GM12801 (cell line): ENCODE results near the gene G2E3.

Source experiments
- TF ChIP-seq, protein P1 (sequence below): IDR thresholded peaks from one replicate; pipeline ENCODE4 v1.5.1; 2011; ENCODE audit warnings: control low read depth; ENCODE audit not compliant: insufficient read length; ENCODE audit errors: extremely low read depth

Gene G2E3

GRCh38 chr14:30610787-30611343, 51.9 kb downstream of the G2E3 start:
- TF ChIP-seq, protein P1, sequence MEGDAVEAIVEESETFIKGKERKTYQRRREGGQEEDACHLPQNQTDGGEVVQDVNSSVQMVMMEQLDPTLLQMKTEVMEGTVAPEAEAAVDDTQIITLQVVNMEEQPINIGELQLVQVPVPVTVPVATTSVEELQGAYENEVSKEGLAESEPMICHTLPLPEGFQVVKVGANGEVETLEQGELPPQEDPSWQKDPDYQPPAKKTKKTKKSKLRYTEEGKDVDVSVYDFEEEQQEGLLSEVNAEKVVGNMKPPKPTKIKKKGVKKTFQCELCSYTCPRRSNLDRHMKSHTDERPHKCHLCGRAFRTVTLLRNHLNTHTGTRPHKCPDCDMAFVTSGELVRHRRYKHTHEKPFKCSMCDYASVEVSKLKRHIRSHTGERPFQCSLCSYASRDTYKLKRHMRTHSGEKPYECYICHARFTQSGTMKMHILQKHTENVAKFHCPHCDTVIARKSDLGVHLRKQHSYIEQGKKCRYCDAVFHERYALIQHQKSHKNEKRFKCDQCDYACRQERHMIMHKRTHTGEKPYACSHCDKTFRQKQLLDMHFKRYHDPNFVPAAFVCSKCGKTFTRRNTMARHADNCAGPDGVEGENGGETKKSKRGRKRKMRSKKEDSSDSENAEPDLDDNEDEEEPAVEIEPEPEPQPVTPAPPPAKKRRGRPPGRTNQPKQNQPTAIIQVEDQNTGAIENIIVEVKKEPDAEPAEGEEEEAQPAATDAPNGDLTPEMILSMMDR: no peak

- TF ChIP-seq, protein P1: no peak
Observed at GRCh38 chr14:30614155-30614554, 55.2 kb downstream of the G2E3 start.

DNA sequence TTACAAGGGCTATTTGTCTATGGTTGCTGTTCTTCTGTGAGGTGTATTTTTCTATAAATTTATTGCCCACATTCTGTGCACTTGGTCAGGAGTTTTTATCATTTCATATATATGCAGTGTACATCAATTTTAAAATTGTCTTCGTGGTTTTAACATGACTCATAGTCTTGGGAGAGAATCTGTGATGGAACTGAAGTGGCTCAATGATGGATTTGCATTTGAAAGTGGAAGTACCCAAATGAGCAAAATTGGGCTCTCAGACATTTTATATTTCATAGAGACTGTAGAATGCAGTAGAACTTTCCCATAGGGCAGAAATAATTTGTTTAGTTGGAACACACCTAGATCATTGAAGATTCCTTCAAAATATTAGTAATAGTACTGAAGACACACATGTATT, 61.2 kb downstream of the G2E3 start:
- TF ChIP-seq, protein P1: no peak

GRCh38 chr14:30621354-30621939, 62.5 kb downstream of the G2E3 start:
- TF ChIP-seq, protein P1: no peak

DNA sequence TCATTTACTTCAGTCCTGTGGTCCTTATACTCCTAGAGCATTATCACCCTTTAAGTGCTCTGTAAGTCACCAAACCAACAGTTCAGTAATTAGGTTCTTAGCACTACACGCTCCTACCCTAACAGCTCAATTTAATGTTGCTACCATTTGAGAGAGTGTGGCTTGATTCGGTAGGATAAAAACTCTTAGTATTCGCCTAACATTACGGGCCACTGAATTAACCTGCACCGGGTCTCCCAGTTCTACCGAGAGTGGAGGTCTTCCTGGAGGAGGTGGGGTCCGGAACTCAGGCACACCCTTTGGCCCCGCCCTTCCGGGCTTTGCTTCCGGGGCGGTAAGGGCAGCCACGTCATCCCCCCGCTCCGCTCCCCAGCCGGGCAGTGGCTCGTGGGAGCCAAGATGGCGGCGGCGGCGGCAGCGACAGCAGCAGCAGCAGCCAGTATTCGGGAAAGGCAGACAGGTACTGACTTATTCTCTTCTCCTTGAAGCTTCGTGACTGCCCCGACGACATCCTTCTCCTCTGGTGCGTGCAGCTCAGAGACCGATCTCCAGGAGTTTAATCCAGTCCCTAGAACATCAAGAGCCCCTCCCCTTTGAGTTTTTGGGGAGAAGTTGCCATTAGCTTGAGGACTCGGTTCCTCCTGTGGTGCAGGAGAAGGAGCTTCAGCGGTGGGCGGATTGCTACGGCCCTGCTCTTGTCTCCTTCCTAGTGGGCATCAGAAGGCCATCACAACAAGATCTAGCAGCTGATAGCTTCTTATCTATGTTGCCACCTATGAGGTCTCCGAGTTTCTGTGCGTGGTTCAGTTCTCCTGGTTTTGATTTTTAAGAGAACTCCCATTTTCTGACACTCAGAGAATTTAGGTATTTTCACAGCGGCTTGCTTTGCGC, 63.2 kb downstream of the G2E3 start, which contains the start of gene SCFD1:
SCFD1 (plus strand) TSS at position 380 of the 891 bp plus-strand sequence; CDS start at position 400, 20 bp downstream.
- TF ChIP-seq, protein P1: no peak

DNA sequence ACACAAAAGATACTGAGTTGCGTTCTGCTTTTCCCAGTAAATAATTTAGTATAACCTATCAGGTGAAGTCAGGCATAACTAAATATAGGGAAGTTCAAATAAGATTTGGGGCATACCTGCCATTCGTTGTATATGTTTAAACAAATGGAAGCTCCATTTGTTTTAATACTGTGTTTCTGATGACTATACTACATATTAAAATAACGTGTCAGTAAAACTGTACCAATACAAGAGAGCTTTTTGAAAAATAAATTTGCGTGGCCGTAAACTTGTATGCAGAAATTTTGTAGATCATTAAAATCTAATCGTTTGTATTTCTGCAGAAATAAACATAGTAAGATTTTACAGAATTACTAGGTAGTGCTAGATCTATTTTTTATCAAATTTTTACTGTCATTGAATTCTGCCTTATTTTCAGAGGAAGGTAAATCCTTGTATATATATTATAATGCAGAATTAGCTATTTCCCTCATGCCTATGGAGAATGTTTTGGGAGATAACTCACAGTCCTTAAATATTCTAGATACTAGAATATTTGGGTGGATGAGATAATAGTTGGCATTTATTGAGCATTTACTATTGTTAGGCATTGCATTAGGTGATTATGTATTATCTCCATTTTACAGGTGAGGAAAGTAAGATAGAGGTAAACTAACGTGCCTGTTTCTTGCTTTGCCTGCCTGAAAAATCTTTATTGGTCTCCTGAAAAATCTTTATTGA, 64.6 kb downstream of the G2E3 start:
- TF ChIP-seq, protein P1: no peak

- TF ChIP-seq, protein P1: no peak
Observed at GRCh38 chr14:30624132-30624423, 65.1 kb downstream of the G2E3 start.
